OCI-LY1 (cell line): ENCODE results near the gene FBXW9.

ENCODE experiments used
- H2AFZ ChIP-seq: fragments of 200-600 bp; sonication (generic), shearing (Covaris generic); 2 replicates; pipeline ENCODE4 v1.6.0; 2014; ENCODE audit warnings: antibody characterized with exemption, mild to moderate bottlenecking, low read length
- H3F3A ChIP-seq: fragments of 200-600 bp; sonication (generic), shearing (Covaris generic); 2 replicates; pipeline ENCODE4 v1.6.0; 2014; ENCODE audit warnings: mild to moderate bottlenecking, antibody characterized with exemption, low read length, moderate library complexity; ENCODE audit not compliant: insufficient read depth
- H3K27ac ChIP-seq: fragments of 200-600 bp; sonication (generic); 2 replicates; pipeline ENCODE4 v1.5.1; 2014; ENCODE audit warnings: low read length, mixed run types, mild to moderate bottlenecking, low read depth; ENCODE audit not compliant: poor library complexity, severe bottlenecking
- H3K27me3 ChIP-seq: fragments of 200-600 bp; sonication (generic); 2 replicates; pipeline ENCODE4 v1.6.0; 2014; ENCODE audit warnings: antibody characterized with exemption, mild to moderate bottlenecking, low read length, moderate library complexity; ENCODE audit not compliant: insufficient read depth
- H3K36me3 ChIP-seq: fragments of 200-600 bp; sonication (generic); 2 replicates; pipeline ENCODE4 v1.6.1; 2014; ENCODE audit warnings: mild to moderate bottlenecking, antibody characterized with exemption, low read length, moderate library complexity, mixed read lengths; ENCODE audit not compliant: insufficient read depth
- H3K4me1 ChIP-seq: fragments of 200-600 bp; sonication (generic); 2 replicates; pipeline ENCODE4 v1.5.1; 2014; ENCODE audit warnings: mild to moderate bottlenecking, low read length, moderate library complexity; ENCODE audit not compliant: insufficient read depth, severe bottlenecking
- H3K4me2 ChIP-seq: fragments of 200-600 bp; sonication (generic), shearing (Covaris generic); 2 replicates; pipeline ENCODE4 v1.6.1; 2014; ENCODE audit warnings: low read length
- H3K4me3 ChIP-seq: fragments of 200-600 bp; sonication (generic); 2 replicates; pipeline ENCODE4 v1.5.1; 2014; ENCODE audit warnings: low read length, low read depth, mild to moderate bottlenecking, mixed read lengths; ENCODE audit not compliant: poor library complexity, severe bottlenecking
- H3K79me2 ChIP-seq: fragments of 200-600 bp; shearing (Covaris generic); 2 replicates; pipeline ENCODE4 v1.6.1; 2016; ENCODE audit warnings: mixed run types, low read length, mixed read lengths; ENCODE audit not compliant: insufficient read depth
- H3K9ac ChIP-seq: fragments of 200-600 bp; sonication (generic), shearing (Covaris generic); 2 replicates; pipeline ENCODE4 v1.6.1; 2014; ENCODE audit warnings: mild to moderate bottlenecking, low read length, mixed read lengths
- H3K9me2 ChIP-seq: fragments of 200-600 bp; sonication (generic), shearing (Covaris generic); 2 replicates; pipeline ENCODE4 v1.6.1; 2014; ENCODE audit warnings: low read depth, mild to moderate bottlenecking, low read length, mixed read lengths
- H3K9me3 ChIP-seq: fragments of 200-600 bp; shearing (Covaris generic); 2 replicates; pipeline ENCODE4 v1.6.1; 2014; ENCODE audit warnings: low read length, mixed read lengths
- H4K20me1 ChIP-seq: fragments of 200-600 bp; sonication (generic), shearing (Covaris generic); 2 replicates; pipeline ENCODE4 v1.6.0; 2016; ENCODE audit warnings: mild to moderate bottlenecking, low read length; ENCODE audit not compliant: insufficient read depth
- EZH2 ChIP-seq: fragments of 200-600 bp; sonication (generic), shearing (Covaris generic); IDR thresholded peaks from 2 replicates; pipeline ENCODE4 v1.8.0; 2017; ENCODE audit warnings: borderline replicate concordance, mixed run types, mild to moderate bottlenecking, antibody characterized with exemption, low read length, moderate library complexity, mixed read lengths
- TF ChIP-seq, protein P1 (sequence below): fragments of 200-600 bp; sonication (generic), shearing (Covaris generic); IDR thresholded peaks from 2 replicates; pipeline ENCODE4 v1.5.1; 2017; ENCODE audit warnings: mild to moderate bottlenecking, antibody characterized with exemption, low read length, moderate library complexity, mixed read lengths

FBXW9 gene

GRCh38 chr19:12696366-12697335 is at the start of gene FBXW9:
FBXW9 (minus strand) TSS chr19:12696631; CDS start chr19:12696581, 50 bp downstream.
- Histone ChIP-seq H3K4me1 (peaks cover 20% of the 10 kb centered on the region), H3F3A (peaks cover 7% of the 10 kb centered on the region; the same call in 1 of the 2 replicates), H3K27ac (peak within 1 kb of the TSS; percentile 92), H3K9me2 (no peaks in the 10 kb centered on the region), H3K4me3 (peak within 1 kb of the TSS; percentile 80), H3K79me2 (no peaks in the 10 kb centered on the region), H2AFZ (no peak within 1 kb of the TSS), H3K9me3 (no peaks in the 10 kb centered on the region), H3K36me3 (peaks cover 33% of the 10 kb centered on the region), H3K9ac (peak within 1 kb of the TSS; percentile 72), H3K4me2 (peak within 1 kb of the TSS; percentile 89), H4K20me1 (no peaks in the 10 kb centered on the region), H3K27me3 (no peaks in the 10 kb centered on the region)
- TF ChIP-seq, protein P1, sequence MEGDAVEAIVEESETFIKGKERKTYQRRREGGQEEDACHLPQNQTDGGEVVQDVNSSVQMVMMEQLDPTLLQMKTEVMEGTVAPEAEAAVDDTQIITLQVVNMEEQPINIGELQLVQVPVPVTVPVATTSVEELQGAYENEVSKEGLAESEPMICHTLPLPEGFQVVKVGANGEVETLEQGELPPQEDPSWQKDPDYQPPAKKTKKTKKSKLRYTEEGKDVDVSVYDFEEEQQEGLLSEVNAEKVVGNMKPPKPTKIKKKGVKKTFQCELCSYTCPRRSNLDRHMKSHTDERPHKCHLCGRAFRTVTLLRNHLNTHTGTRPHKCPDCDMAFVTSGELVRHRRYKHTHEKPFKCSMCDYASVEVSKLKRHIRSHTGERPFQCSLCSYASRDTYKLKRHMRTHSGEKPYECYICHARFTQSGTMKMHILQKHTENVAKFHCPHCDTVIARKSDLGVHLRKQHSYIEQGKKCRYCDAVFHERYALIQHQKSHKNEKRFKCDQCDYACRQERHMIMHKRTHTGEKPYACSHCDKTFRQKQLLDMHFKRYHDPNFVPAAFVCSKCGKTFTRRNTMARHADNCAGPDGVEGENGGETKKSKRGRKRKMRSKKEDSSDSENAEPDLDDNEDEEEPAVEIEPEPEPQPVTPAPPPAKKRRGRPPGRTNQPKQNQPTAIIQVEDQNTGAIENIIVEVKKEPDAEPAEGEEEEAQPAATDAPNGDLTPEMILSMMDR, result no peak
- TF ChIP-seq EZH2, result no peak

DNA sequence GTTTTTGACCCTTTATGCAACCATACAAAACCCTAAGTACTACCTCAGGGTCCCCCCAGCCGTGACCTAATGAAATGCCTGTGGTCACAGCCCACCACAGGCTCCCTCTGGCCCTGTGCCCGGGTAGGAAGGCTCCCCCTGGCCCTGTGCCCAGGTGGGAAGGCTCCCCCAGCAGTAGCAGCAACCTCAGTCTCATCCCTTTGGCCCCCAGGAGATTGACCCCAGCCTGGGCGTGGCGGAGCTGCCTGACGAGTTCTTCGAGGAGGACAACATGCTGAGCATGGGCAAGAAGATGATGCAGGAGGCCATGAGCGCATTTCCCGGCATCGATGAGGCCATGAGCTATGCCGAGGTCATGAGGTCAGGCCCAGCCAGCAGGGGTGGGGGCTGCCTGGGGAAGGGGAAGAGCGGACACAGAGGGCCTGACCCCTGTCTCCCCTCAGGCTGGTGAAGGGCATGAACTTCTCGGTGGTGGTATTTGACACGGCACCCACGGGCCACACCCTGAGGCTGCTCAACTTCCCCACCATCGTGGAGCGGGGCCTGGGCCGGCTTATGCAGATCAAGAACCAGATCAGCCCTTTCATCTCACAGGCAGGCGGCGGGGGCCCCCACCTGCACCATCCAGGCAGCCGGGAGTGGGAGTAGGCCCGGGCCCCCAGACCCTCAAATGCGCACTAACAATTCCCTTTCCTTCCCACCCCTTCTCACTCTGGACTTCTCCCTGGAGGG is 48.9 kb upstream of the FBXW9 start:
- Histone ChIP-seq H3K27ac (no peak overlapping the region), H3K4me3 (no peak overlapping the region), H2AFZ (no peak overlapping the region), H3K9me3 (peaks cover 9% of the 10 kb centered on the region; the same call in 1 of the 2 replicates), H3F3A (no peaks in the 10 kb centered on the region), H3K79me2 (no peaks in the 10 kb centered on the region), H3K4me2 (no peak overlapping the region), H4K20me1 (no peaks in the 10 kb centered on the region), H3K27me3 (no peaks in the 10 kb centered on the region), H3K9me2 (no peaks in the 10 kb centered on the region), H3K9ac (no peak overlapping the region), H3K4me1 (no peaks in the 10 kb centered on the region), H3K36me3 (peaks cover 49% of the 10 kb centered on the region)
- TF ChIP-seq, protein P1, result no peak
- TF ChIP-seq EZH2, result no peak

GRCh38 chr19:12737835-12738351 is 41.5 kb upstream of the FBXW9 start:
- H3K79me2 ChIP-seq, result peaks cover 22% of the 10 kb centered on the region
- no peaks in the 10 kb centered on the region for H3K9me3 ChIP-seq
- H3K27me3 ChIP-seq, result no peaks in the 10 kb centered on the region
- H3K9ac ChIP-seq, result peak overlapping the region; percentile 75
- no peak overlapping the region for H2AFZ ChIP-seq
- peak overlapping the region; percentile 96 for H3K4me2 ChIP-seq
- H3F3A ChIP-seq, result peaks cover 12% of the 10 kb centered on the region; the same call in 1 of the 2 replicates
- peaks cover 21% of the 10 kb centered on the region for H3K36me3 ChIP-seq
- no peak overlapping the region for H3K27ac ChIP-seq
- peaks cover 29% of the 10 kb centered on the region for H3K4me1 ChIP-seq
- H3K9me2 ChIP-seq, result no peaks in the 10 kb centered on the region
- H3K4me3 ChIP-seq, result peak overlapping the region; percentile 83
- H4K20me1 ChIP-seq, result no peaks in the 10 kb centered on the region
- no peak for TF ChIP-seq EZH2
- TF ChIP-seq, protein P1, result no peak
